ENCODE results near the gene OR52W1. TPM values are rescaled to one million over a fixed set of nuclear protein-coding genes. Genes with fewer than 3 reads are reported as not detected.

The OR52W1 gene
- total and polyA plus RNA-seq, 2 donors from 2014 or later = not detected

DNA sequence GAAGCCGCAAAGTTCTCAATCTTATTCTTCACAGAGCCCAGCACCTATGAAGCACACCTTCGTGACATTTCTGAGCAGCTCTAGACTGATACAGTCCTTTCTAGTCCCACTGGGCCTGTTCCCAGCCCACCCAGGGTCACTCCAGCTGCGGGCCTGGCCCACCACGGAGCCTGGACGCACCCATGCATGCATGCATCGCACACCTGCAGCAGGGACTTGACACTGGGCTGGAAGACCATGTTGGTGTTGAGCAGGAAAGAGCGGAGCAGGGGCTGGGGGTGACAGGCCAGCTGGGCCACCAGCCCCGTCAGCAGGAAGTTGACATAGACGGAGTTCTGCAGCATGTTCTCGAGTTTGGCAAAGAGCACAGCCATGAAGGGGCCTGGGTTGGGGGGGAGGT lies 15.5 kb downstream of the OR52W1 start:
- TF ChIP-seq, protein P1, sequence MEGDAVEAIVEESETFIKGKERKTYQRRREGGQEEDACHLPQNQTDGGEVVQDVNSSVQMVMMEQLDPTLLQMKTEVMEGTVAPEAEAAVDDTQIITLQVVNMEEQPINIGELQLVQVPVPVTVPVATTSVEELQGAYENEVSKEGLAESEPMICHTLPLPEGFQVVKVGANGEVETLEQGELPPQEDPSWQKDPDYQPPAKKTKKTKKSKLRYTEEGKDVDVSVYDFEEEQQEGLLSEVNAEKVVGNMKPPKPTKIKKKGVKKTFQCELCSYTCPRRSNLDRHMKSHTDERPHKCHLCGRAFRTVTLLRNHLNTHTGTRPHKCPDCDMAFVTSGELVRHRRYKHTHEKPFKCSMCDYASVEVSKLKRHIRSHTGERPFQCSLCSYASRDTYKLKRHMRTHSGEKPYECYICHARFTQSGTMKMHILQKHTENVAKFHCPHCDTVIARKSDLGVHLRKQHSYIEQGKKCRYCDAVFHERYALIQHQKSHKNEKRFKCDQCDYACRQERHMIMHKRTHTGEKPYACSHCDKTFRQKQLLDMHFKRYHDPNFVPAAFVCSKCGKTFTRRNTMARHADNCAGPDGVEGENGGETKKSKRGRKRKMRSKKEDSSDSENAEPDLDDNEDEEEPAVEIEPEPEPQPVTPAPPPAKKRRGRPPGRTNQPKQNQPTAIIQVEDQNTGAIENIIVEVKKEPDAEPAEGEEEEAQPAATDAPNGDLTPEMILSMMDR (IDR thresholded peaks at IDR 0.05; ENCODE audit: borderline replicate concordance, extremely low read depth, insufficient read depth) = no peak
- H3K27me3 ChIP-seq (ENCODE audit: control insufficient read depth, insufficient read depth, low read length) = no peaks in the 10 kb centered on the region
- no peak overlapping the region for H3K27ac ChIP-seq (ENCODE audit: low read depth in 2 of 2, low read length in 2 of 2)
- H3K36me3 ChIP-seq (ENCODE audit: control insufficient read depth in 2 of 3, insufficient read depth in 3 of 3, low read length in 3 of 3) = peaks cover 9 to 45% (median 38%) of the 10 kb centered on the region in 3 donors
- no peak overlapping the region for H3K4me3 ChIP-seq (ENCODE audit: low read length in 3 of 3)
- H3K9ac ChIP-seq (ENCODE audit: low read length in 3 of 3) = no peak overlapping the region
- H3K9me3 ChIP-seq (ENCODE audit: control insufficient read depth in 2 of 3, insufficient read depth in 1 of 3, low read length in 3 of 3) = no peaks in the 10 kb centered on the region
- no peaks in the 10 kb centered on the region for H3K4me1 ChIP-seq (ENCODE audit: control insufficient read depth in 2 of 3, insufficient read depth in 2 of 3, low read depth in 1 of 3, low read length in 3 of 3)
- intact Hi-C loops (cut with DNase I) = no loop called here
- FAIRE-seq = no peak
- peak in 1 of 5 donors; percentile 44 for DNase-seq

DNA sequence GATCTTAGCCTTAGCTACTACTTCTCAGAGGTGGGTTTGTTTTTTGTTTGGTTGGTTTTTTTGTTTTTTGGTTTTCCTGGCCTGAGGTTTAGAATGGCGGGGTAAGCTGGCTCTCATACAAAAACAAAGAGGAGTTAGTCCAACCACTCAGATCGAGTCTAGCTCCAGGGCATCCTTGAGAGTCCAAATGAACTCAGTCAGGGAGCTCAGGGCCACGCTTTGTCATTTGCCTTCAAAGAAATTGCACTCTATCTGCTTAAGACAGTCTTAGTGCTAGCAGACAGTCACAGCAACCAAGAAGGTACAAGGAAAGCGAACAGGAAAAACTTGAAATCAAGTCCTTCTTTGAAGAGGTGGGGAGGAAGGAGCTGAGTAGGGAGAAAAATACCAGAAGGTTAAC lies 17.5 kb downstream of the OR52W1 start:
- Histone ChIP-seq H3K27me3 (ENCODE audit: control insufficient read depth, insufficient read depth, low read length) (no peaks in the 10 kb centered on the region), H3K36me3 (ENCODE audit: control insufficient read depth in 2 of 3, insufficient read depth in 3 of 3, low read length in 3 of 3) (peaks cover 12 to 44% (median 44%) of the 10 kb centered on the region in 3 donors), H3K9me3 (ENCODE audit: control insufficient read depth in 2 of 3, insufficient read depth in 1 of 3, low read length in 3 of 3) (no peaks in the 10 kb centered on the region), H3K4me1 (ENCODE audit: control insufficient read depth in 2 of 3, insufficient read depth in 2 of 3, low read depth in 1 of 3, low read length in 3 of 3) (no peaks in the 10 kb centered on the region), H3K4me3 (ENCODE audit: low read length in 3 of 3) (no peak overlapping the region), H3K9ac (ENCODE audit: low read length in 3 of 3) (no peak overlapping the region), H3K27ac (ENCODE audit: low read depth in 2 of 2, low read length in 2 of 2) (no peak overlapping the region)
- intact Hi-C loops (cut with DNase I) = no loop called here
- DNase-seq (no peak), FAIRE-seq (no peak)
- TF ChIP-seq, protein P1 (IDR thresholded peaks at IDR 0.05; ENCODE audit: borderline replicate concordance, extremely low read depth, insufficient read depth) = no peak

DNA sequence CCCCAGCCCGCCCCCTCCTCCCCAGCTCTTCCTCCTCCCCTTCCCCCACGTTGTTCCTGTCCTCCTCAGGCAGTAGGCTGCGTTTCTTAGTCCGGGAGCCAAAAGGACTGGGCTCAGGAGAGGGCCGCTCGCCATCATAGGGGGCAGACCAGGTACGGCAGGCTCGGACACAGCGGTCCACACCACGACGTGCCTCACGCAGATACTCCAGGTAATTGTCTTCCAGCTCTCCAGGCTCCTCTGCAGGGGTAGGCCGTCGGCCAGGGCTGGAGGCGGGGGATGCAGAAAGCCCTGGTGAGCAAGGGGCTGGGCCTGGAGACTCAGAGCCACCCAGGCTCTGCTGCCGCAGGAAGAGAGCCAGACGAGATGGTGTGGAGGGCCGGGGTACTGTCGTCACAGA lies 18.7 kb downstream of the OR52W1 start:
- H3K27me3 ChIP-seq (ENCODE audit: control insufficient read depth, insufficient read depth, low read length) = no peaks in the 10 kb centered on the region
- FAIRE-seq = no peak
- no peak overlapping the region for H3K4me3 ChIP-seq (ENCODE audit: low read length in 3 of 3)
- H3K36me3 ChIP-seq (ENCODE audit: control insufficient read depth in 2 of 3, insufficient read depth in 3 of 3, low read length in 3 of 3) = peaks cover 16 to 56% (median 49%) of the 10 kb centered on the region in 3 donors
- H3K4me1 ChIP-seq (ENCODE audit: control insufficient read depth in 2 of 3, insufficient read depth in 2 of 3, low read depth in 1 of 3, low read length in 3 of 3) = no peaks in the 10 kb centered on the region
- DNase-seq = peak in 1 of 5 donors; percentile 60
- H3K9me3 ChIP-seq (ENCODE audit: control insufficient read depth in 2 of 3, insufficient read depth in 1 of 3, low read length in 3 of 3) = no peaks in the 10 kb centered on the region
- H3K9ac ChIP-seq (ENCODE audit: low read length in 3 of 3) = no peak overlapping the region
- no peak overlapping the region for H3K27ac ChIP-seq (ENCODE audit: low read depth in 2 of 2, low read length in 2 of 2)
- intact Hi-C loops (cut with DNase I) = no loop called here
- TF ChIP-seq, protein P1 (IDR thresholded peaks at IDR 0.05; ENCODE audit: borderline replicate concordance, extremely low read depth, insufficient read depth) = no peak

DNA sequence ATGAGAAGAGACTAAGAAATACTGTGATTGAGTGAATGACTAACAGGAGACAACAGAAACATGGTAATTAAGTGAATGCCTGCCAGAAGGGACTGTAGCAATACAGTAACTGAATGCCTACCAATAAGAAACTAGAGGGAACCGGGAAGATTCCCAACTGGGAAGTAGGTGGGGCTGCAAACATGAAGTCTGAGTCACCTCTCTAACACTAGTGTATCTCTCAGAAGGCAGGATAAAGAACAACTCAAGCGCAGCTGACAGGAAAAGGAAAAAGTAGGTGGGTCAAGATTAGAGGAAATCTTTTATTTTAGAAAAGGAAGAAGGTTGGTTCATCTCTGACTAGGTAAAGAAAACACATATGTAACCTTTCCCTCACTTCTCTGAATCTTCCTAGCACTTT lies 20.3 kb downstream of the OR52W1 start:
- Histone ChIP-seq H3K4me3 (ENCODE audit: low read length in 3 of 3) (no peak overlapping the region), H3K27ac (ENCODE audit: low read depth in 2 of 2, low read length in 2 of 2) (peak overlapping the region in 1 of 2 donors; percentile 40), H3K4me1 (ENCODE audit: control insufficient read depth in 2 of 3, insufficient read depth in 2 of 3, low read depth in 1 of 3, low read length in 3 of 3) (no peaks in the 10 kb centered on the region), H3K36me3 (ENCODE audit: control insufficient read depth in 2 of 3, insufficient read depth in 3 of 3, low read length in 3 of 3) (peaks cover 16 to 67% (median 54%) of the 10 kb centered on the region in 3 donors), H3K27me3 (ENCODE audit: control insufficient read depth, insufficient read depth, low read length) (no peaks in the 10 kb centered on the region), H3K9me3 (ENCODE audit: control insufficient read depth in 2 of 3, insufficient read depth in 1 of 3, low read length in 3 of 3) (no peaks in the 10 kb centered on the region), H3K9ac (ENCODE audit: low read length in 3 of 3) (no peak overlapping the region)
- intact Hi-C loops (cut with DNase I) = no loop called here
- TF ChIP-seq, protein P1 (IDR thresholded peaks at IDR 0.05; ENCODE audit: borderline replicate concordance, extremely low read depth, insufficient read depth) = no peak
- FAIRE-seq (no peak), DNase-seq (peak in 1 of 5 donors; percentile 12)
